NCI-H774 (cell line): ENCODE data around the gene PDSS2.
"Not testable (repeated sequence)": the region's sequence is repeated elsewhere in the genome, so short reads cannot be mapped to it uniquely, and the experiment has no call there.

Source experiments
- DNase-seq: peaks from one replicate; lab custom pipeline; 2025; lab: John Stamatoyannopoulos, UW

The PDSS2 gene

GRCh38 chr6:107118540-107118939, 340.8 kb downstream of the PDSS2 start:
- not testable (repeated sequence) for DNase-seq

GRCh38 chr6:107116931-107117330, 342.4 kb downstream of the PDSS2 start:
- DNase-seq = no peak

- DNase-seq = peak; percentile 80
Measured at GRCh38 chr6:107116328-107116892, 343.0 kb downstream of the PDSS2 start.

- DNase-seq = peak; percentile 80
Measured at GRCh38 chr6:107115695-107116327, 343.6 kb downstream of the PDSS2 start.

GRCh38 chr6:107114926-107115694, 344.3 kb downstream of the PDSS2 start, which contains the start of gene BEND3:
Gene BEND3, minus strand, starts transcription at chr6:107115515. Its CDS starts 16,230 bp downstream, at chr6:107099285.
- DNase-seq = peak; percentile 75

GRCh38 chr6:107114213-107114925, 345.0 kb downstream of the PDSS2 start:
- DNase-seq = peak; percentile 95

GRCh38 chr6:107110200-107110599, 349.2 kb downstream of the PDSS2 start:
- DNase-seq = no peak

GRCh38 chr6:107108201-107108890, 351.0 kb downstream of the PDSS2 start:
- no peak for DNase-seq

- no peak for DNase-seq
Measured at GRCh38 chr6:107107791-107108190, 351.6 kb downstream of the PDSS2 start.

- DNase-seq = no peak
Measured at GRCh38 chr6:107106165-107106564, 353.2 kb downstream of the PDSS2 start.

- no peak for DNase-seq
Measured at GRCh38 chr6:107105511-107106116, 353.8 kb downstream of the PDSS2 start.

- DNase-seq = no peak
Measured at GRCh38 chr6:107103082-107103481, 356.3 kb downstream of the PDSS2 start.
